ENCODE results near the gene RPS16. TPM values are rescaled to one million over a fixed set of nuclear protein-coding genes. Genes with fewer than 3 reads are reported as not detected.
"Not testable (repeated sequence)": the region's sequence is repeated elsewhere in the genome, so short reads cannot be mapped to it uniquely, and the experiment has no call there.

RPS16 gene
- total RNA-seq = 200 and 211 TPM in 2 replicates

- peak; percentile 99 for DNase-seq (ENCODE audit: low read depth in 2 of 2)
These were observed at the start of gene RPS16 for GRCh38 chr19:39435499-39436349. RPS16 (minus strand) TSS chr19:39435949; CDS start chr19:39435895, 54 bp downstream.

- DNase-seq (ENCODE audit: low read depth in 2 of 2) = no peak
These were observed 47.4 kb upstream of the RPS16 start for GRCh38 chr19:39483141-39483540.

- DNase-seq (ENCODE audit: low read depth in 2 of 2) = no peak
These were observed 45.9 kb upstream of the RPS16 start for GRCh38 chr19:39481676-39482075.

- peak in 1 of 2 donors; percentile 17 for DNase-seq (ENCODE audit: low read depth in 2 of 2)
These were observed 45.4 kb upstream of the RPS16 start for GRCh38 chr19:39481229-39481545.

GRCh38 chr19:39480337-39481228 is 44.8 kb upstream of the RPS16 start, which contains the start of gene TIMM50:
TIMM50 (plus strand) TSS chr19:39480838; CDS start chr19:39480854, 16 bp downstream.
- peak; percentile 94 to 95 for DNase-seq (ENCODE audit: low read depth in 2 of 2)

GRCh38 chr19:39479916-39480315 is 44.2 kb upstream of the RPS16 start:
- DNase-seq (ENCODE audit: low read depth in 2 of 2) = no peak

- DNase-seq (ENCODE audit: low read depth in 2 of 2) = not testable (repeated sequence)
These were observed 43.6 kb upstream of the RPS16 start for GRCh38 chr19:39479319-39479801.

GRCh38 chr19:39475748-39476147 is 40.0 kb upstream of the RPS16 start:
- DNase-seq (ENCODE audit: low read depth in 2 of 2) = no peak

- DNase-seq (ENCODE audit: low read depth in 2 of 2) = peak; percentile 48 to 74
These were observed 38.4 kb upstream of the RPS16 start for GRCh38 chr19:39474139-39474620.

GRCh38 chr19:39473443-39473960 is 37.8 kb upstream of the RPS16 start:
- DNase-seq (ENCODE audit: low read depth in 2 of 2) = no peak

GRCh38 chr19:39472746-39473442 is 37.1 kb upstream of the RPS16 start:
- no peak for DNase-seq (ENCODE audit: low read depth in 2 of 2)

GRCh38 chr19:39471756-39472536 is 36.2 kb upstream of the RPS16 start:
- DNase-seq (ENCODE audit: low read depth in 2 of 2) = no peak

GRCh38 chr19:39470724-39471339 is 35.1 kb upstream of the RPS16 start:
- peak in 1 of 2 donors; percentile 33 for DNase-seq (ENCODE audit: low read depth in 2 of 2)

GRCh38 chr19:39469567-39469966 is 33.8 kb upstream of the RPS16 start:
- DNase-seq (ENCODE audit: low read depth in 2 of 2) = no peak

GRCh38 chr19:39469036-39469435 is 33.3 kb upstream of the RPS16 start:
- DNase-seq (ENCODE audit: low read depth in 2 of 2) = no peak

- no peak for DNase-seq (ENCODE audit: low read depth in 2 of 2)
These were observed 32.2 kb upstream of the RPS16 start for GRCh38 chr19:39467941-39468340.

- no peak for DNase-seq (ENCODE audit: low read depth in 2 of 2)
These were observed 30.4 kb upstream of the RPS16 start for GRCh38 chr19:39465956-39466747.

- DNase-seq (ENCODE audit: low read depth in 2 of 2) = no peak
These were observed 27.7 kb upstream of the RPS16 start for GRCh38 chr19:39463403-39463802.

- DNase-seq (ENCODE audit: low read depth in 2 of 2) = not testable (repeated sequence)
These were observed 15.5 kb upstream of the RPS16 start for GRCh38 chr19:39451257-39451656.
